Medulla oblongata (tissue), 1 donor: ENCODE measurements around the gene TSPAN19.

Source experiments
- DNase-seq: peaks from one replicate; pipeline ENCODE4 v3.0.0-alpha.2; 2015; ENCODE audit errors: extremely low spot score

The TSPAN19 gene

DNA sequence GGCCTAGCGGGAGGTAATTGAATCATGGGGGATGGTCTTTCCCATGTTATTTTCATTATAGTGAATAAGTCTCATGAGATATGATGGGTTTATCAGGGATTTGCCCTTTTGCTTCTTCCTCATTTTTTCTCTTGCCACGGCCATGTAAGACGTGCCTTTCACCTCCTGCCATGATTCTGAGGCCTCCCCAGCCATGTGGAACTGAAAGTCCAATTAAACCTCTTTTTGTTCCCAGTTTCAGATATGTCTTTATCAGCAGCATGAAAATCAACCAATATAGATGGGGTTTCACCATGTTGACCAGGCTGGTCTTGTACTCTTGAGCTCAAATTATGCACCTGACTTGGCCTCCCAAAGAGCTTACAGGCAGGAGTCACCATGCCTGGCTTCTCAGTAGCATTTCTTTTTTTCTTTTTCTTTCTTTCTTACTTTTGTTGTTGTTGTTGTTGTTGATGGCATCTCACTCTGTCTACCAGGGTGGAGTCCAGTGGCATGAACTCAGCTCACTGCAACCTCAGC, 33.2 kb downstream of the TSPAN19 start:
- no peak for DNase-seq

DNA sequence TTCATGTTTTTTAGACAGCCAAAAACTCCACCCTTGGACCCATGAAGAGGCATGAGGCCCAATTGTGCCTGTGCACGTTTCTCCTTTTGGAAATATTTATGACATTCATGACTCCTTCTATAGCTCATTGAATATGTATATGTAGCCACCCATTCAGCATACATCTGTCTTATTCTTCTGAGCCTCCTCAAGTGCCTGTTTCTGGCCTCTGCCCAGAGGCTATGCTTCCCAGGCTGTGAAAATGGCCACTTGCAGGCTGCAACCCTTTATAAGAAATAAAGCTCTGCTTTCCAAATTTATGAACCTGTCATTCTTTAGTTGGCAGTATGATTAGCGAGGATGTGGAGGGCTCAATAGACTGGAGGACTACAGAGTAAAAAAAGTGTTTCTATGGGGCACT, 35.3 kb downstream of the TSPAN19 start:
- DNase-seq, result no peak

DNA sequence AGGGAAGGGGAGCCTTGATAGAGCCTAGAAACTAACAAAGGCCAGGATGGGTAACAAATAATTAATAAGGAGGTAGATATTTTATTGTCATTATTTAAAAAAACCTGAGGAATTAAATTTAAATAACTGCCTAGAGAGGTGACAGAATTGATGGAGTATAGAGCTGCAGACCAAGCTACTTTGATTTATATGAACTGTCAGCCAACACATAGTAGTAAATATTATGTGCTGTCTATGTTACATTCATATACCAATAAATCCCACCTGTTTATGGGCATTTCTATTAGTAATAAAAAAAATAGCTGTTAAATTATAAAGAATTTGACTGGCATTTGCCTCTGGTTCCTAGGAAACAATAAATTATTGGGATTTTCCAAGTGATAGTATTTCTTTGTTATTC, 37.7 kb downstream of the TSPAN19 start:
- DNase-seq, result no peak

DNA sequence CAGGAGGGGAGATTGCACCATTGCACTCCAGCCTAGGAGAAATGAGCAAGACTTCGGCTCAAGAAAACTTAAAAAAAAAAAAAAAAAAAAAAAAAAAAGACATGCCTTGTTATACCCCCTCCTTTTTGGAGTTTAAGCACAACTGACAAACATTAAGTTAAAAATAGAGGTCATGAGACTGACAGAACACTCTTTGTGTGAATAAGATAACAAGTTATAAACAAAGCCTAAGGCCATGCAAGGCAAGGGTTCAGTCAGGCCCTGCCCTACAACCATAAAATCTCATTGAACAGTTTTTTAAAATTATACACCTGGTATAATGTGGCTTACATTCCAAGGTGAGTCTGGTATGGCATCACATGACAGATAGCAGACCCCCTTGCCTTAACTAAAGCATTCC, 39.3 kb downstream of the TSPAN19 start:
- DNase-seq, result no peak

DNA sequence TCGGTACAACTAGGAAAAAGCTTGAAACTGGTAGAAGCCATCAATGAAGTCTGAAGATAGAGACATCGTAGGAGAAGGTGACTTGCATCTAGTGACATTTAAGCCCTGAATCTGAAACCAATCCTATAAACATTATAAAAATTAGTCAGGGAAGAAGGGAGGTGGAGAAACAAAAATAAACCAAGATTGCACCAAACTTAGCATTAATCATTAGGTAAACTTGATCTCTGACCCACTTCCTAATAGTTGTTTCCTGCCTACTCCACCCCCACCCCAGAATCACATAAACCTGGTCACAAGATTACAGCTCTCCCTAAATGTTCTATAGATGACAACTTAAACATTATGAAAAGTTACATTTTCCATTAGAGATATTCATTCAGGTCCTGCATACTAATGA, 40.4 kb downstream of the TSPAN19 start:
- no peak for DNase-seq

DNA sequence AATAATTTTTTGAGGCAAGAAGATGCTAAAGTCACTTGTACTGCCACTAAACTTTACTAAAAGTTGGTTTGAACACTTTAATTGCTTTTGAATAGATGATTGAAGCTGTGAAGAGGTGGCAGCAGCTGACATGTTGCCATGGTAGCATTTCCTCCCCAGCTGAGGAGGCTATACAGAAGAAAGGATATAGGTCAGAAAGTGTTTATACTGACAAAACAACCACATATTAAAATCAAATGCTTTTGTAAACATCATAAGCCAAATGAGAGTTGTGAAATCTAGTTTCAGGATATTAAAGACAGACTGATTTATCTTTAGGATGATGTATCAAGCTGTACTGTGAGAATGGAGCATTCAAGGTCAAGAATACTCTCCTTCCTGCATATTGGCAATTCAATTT, 41.7 kb downstream of the TSPAN19 start:
- no peak for DNase-seq

DNA sequence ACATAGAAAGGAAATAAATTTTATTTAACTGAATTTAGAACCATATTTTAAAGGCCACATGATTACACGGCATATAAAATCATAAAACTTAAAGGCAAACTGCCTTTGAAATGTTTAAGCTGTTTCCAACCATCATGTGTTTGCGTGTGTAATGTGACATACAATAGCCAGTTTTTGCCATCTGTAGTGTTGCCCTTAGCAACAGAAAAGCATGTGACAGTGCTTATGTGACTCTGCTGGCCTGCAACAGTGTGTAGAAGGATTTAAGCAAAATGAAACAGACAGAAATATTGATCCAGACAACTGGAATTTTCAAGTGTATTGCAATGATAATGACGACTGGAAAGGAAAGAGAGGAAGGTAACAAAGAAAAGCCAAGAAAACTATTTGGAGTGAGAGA, 49.5 kb downstream of the TSPAN19 start:
- no peak for DNase-seq

DNA sequence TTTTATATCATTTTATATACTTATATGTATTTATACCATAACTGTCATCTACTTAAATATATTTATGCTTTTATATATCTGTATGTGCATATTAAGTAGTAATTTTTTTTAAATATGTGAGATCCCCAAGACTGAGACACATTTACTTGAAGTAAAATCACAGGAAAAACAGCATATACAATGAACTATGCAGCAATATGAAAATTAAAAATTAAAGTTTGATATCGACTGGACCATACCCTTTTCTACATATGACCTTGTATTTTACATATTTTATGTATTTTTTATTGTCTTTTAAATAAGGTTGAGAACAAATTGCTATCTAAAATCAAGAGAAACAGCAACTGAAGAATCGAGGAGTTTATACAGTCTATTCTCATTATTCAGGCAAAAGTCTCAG, 50.0 kb downstream of the TSPAN19 start:
- no peak for DNase-seq

DNA sequence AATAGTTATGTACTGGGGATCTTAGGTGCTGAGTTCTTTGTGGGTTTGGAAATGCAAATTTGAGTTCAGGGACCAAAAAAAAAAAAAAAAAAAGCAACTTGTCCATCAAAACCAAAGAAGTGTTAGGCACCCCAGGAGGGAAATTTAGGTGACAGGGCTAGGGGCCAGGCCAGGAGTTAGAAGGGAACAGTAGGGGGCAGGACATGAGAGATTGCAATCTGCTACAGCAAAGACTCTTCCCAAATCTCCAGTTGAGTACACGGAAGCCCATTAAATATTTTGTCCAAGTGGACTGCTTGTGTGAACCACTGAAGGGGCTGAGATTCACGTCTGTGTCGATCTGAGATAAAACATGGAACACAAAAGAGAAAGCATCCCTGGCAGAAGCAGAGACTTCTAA, 52.8 kb downstream of the TSPAN19 start:
- no peak for DNase-seq

DNA sequence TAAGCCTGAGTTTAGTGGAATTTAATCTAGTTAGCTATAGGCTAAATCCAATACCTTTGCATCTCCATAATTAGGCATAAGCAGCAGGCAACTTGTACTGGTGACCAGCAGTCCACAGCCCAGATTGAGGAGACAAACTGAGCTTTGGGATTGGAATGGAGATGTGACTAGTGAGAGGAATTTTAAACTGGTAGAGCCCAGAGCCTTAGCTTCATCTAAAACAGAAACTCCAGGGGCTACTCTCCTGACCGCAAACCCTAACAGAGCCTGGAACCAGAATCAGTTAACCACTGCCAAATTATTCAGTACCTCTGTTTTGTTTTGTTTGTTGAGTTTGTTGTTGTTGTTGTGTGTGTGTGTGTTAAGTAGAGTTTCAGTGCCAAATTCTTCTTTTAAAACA, 53.2 kb downstream of the TSPAN19 start:
- no peak for DNase-seq

DNA sequence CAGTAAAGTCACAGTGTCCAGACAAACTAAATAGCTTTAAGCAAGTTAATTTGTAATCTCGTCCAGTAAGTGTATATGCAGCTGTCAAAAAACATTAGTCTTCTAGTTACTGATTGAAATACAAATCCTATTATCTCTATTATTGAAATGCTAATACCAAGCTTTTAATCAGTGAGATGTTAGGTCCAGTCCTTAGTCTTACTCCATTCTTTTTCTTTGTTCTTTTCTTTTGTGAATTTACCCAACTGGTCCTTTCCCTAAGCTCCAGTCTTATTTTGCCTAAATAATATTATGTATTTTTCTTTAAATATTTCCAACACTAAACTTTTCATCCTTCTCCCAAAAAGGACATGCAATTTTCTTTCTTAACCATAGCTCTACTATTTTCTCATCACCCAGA, 57.2 kb downstream of the TSPAN19 start:
- DNase-seq, result no peak

DNA sequence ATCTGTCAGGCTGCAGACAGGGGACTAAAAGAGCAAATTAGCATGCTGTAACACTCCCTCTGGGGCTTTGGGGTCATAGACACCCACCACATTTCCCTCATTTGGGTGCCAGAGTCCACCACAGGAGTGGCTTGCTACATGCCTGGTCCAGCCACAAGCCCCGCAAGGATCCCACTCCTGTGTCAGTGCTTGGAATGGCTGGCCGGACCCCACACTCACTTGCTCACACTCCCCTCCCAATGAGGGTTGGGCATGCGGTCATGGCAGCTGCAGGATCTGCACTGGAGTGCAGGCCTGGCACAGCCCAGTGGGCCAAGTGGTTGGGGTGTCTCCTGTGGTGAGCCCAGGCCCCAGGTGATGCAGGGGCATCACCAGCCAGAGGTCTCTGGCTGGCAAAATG, 59.9 kb downstream of the TSPAN19 start:
- no peak for DNase-seq

DNA sequence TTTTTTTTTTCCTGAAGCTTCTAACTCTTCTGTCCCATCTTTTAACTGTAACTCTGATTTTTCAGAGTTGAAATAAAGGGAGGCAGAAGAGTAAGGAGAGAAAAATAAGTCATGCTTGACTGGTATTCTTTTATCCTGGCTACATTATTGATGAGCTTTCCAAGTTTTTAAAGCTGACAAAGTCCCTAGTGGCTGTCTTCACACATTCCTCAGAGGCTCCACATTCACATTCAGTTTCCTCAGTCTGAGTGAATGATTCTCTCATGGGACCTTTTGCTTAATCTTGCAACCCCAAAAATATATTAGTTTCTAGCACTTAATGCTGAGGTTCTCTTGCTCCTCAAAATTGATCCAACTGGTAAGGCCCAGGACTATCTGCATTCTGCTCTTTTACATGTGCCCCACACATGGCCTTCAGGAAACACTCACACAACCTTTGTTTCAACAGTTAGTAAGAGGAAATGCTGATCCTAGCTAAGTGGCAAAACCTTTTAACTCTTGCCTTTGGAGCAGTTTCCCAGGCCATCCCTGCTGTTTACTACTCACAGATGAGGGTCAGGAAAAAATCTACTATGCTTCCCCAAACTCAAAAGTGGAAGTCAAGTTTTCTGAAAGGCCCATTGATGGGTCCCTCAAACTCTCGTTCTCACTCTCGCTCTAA, 61.8 kb downstream of the TSPAN19 start:
- no peak for DNase-seq

DNA sequence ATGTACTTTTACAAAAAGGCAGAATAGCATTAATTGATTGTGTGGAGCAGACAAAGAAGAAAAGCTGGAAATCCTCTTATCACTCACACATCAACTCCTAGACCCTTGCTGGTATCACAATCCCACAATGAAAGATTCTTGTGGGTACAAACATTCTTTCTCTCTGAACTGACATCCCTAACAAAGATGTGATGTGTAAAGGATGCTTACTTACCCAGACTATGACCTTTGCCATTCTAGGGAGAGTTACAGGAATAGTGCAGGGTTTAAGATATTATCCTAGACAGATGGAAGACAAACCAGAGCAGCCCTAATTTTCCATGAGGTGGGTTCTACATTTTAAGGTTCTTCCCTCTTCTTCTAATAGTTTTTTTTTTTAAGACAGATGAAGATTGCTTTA, 63.1 kb downstream of the TSPAN19 start:
- no peak for DNase-seq

DNA sequence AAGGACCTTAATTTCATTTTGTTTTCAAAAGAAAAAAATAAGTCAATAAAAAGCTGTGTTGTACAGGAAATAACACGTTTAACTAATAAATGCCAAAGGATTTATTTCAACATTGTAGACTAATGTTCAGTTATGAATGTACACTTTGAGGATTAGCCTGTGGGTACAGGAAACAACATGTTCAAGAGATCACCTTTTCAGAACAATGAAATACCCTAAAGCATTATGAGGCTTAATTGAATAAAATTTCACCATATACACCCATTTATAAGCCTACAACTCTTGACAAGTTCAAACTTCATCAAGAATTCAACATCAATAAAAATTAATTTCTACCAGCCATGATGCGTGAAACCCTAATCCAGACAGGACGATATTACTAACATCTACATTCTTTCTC, 66.9 kb downstream of the TSPAN19 start:
- no peak for DNase-seq
